CD1c-positive myeloid dendritic cell (primary cell): ENCODE data around the gene NEIL3.
A peak's percentile ranks its signal among the peaks of the same experiment; 100 is the strongest.
"Not testable (repeated sequence)": the region's sequence is repeated elsewhere in the genome, so short reads cannot be mapped to it uniquely, and the experiment has no call there.

Source experiments
- DNase-seq: peaks from one replicate; pipeline ENCODE4 v3.0.0-alpha.2; 2016; ENCODE audit errors: extremely low spot score

Gene NEIL3

DNA sequence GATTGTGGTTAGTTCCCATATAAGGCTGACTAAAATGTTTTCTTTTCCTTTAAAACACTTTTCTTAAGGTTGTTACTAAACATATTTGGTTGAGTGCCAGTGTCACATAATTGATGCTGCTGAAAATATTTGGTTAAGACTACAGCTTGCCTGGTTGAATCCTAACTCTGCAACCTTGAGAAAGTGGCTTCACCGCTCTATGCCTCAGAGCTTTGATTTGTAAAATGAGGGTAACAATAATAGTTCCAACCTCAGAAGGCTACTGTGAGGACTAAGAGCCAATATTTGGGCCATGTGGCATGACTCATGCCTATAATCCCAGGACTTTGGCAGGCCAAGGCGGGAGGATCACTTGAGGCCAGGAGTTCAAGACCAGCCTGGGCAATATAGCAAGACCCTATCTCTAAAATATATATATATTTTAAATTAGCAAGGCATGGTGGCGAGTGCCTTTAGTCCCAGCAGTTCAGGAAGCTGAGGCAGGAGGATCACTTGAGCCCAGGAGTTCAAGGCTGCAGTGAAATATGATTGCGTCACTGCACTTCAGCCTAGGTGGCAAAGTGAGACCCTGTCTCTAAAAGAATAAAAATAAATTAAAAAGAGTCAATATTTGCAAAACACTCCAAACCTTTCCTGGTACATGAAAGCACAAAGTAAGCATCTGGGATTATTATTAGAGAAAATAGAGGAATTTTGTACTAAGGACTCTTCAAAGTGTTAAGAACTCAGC lies 7.1 kb upstream of the NEIL3 start:
- no peak for DNase-seq

DNA sequence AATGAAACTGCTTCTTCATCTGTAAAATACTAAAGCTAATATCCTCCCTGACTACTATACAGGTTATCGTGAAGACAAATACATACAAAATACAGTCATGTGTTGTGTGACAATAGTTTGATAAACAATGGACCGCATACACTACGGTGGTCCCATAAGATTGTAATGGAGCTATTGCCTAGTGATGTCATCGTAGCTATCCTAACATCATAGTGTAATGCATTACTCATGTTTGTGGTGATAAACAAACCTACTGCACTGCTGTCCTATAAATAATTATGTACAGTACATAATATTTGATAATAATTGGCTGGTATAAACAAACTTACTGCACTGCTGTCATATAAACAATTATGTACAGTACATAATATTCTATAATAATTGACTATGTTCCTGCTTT lies 5.6 kb upstream of the NEIL3 start:
- no peak for DNase-seq

DNA sequence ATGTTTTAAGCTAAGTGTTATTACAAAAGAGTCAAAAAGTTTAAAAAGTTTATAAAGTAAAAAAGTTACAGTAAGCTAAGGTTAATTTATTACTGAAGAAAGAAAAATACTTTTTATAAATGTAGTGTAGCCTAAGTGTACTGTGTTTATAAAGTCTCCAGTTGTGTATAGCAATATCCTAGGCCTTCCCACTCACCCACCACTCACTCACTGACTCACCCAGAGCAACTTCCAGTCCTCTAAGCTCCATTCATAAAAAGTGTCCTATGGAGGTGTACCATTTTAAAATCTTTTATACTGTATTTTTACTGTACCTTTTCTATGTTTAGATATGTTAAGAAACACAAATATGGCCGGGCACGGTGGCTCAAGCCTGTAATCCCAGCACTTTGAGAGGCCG lies 4.8 kb upstream of the NEIL3 start:
- not testable (repeated sequence) for DNase-seq

DNA sequence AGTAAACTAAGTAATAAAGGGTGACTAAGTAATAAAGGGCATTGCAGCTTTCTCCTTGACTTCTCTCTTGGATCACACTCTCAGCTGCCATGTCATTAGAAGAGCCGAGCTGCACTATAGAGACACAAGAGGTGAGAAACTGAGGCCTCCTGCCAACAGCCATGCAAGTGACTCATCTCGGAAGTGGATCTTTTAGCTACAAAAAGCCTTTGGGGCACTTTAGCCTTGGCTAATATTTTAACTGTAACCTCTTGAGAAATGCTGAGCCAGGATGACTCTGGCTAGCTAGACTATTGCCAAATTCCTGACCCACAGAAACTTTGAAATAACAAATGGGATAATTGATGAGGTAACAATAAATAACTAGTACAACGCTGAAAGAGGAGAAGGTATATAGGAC lies 1.5 kb upstream of the NEIL3 start:
- peak; percentile 27 for DNase-seq

DNA sequence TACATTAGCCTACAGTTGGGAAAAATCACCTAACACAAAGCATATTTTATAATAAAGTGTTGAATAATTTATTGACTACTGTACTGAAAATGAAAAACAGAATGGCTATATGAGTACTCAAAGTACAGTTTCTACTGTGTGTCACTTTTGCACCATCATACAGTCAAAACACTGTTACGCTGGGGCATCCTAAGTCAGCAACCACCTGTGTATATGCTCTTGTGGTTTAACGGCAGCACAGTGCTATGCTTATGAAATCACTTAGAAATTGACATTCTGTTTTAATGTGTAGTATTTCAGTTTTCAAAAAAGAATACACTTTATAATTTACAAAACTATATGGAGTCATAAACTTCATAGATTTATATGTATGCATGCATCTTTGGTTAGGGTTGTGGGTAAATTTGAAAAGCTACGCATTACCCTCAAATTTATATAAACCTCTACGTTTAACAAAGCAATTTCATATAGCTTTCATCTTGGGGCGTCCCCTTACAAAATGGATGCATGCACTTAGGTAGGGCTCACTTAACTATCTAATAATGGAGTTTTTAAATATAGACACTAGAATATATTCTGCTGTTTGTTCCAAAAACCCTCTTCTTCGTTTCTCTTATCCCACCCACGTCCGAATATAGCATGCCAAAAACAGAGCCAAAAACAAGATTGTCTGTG lies 690 bp upstream of the NEIL3 start:
- DNase-seq, result no peak

DNA sequence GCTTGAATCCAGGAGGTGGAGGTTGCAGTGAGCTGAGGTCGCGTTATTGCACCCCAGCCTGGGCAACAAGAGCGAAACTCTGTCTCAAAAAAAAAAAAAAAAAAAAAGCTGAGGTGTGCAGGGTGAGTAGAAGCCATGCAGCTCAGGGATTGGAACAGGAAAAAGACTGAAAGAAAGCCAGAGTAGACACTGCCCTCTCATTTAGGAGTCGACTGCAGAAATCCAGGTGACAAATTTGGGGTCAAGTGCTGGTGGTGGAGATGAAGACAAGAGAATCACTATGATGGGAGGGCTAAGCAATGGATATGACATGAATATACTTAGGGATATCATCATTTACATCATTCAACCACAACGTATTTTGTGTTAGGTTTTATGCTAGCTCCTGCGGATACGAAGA lies 1.9 kb downstream of the NEIL3 start:
- no peak for DNase-seq

DNA sequence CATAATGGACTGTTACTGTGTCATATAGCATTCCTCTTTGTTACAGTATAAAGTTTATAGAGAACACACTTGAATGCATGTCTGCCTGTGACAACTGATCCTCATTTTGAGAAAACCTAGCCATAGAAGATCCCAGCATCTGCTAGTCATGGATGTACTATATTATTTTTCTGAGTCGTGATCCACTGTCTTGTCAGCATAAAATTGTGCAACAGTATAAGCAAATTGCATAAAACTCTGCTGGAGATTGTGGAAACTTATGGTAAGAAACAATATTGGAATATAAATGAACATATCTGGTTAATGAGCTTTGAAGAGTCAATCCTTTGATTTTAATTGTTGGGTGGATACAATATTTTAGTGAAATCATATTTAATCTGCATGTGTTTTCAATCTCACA lies 3.6 kb downstream of the NEIL3 start:
- no peak for DNase-seq

DNA sequence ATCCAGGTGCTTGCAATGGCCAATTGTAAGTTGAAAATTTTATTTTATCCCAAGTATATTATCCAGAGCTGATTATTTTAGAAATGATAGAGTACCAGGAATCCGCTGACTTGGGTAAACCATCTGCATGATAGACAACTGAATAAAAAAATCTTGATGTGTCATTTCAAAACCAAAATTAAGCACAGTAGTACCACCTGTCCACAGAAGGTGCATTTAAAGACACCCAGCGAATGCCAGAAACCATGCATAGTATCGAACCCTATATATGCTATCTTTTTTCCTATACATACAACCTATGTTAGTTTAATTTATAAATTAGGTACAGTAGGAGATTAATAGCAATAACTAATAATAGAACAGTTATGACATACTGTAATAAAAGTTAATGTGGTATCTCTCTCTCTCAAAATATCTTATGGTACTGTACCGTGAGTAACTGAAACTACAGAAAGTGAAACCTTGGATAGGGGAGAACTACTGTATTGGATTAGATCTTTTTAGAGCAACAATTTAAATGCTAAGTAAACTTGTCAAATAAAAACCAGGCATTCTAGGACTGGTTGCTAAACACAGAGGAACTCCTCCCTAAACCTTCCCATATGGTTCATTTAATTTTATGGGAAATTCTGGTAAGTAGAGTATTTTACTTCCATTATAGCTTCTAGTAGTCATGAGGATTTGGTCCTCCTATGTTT lies 6.2 kb downstream of the NEIL3 start:
- DNase-seq, result no peak

DNA sequence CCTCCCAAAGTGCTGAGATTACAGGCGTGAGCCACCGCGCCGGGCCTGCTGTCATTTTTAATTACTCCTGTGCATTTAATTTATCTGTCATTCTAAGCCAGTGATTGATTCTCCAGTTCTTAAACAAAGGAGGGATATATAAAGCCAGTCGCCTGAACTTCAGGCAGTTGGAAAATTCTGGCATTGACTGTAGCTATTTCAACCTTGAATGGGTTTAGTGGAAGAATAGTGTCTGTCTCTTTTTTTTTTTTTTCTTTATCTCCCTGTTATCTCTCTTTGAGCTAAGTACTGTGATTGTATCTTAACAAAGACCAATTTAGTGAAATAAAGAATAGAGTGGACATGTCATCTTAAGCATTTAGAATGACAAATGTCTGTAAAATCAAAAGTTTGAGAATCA lies 11.0 kb downstream of the NEIL3 start:
- DNase-seq, result no peak

DNA sequence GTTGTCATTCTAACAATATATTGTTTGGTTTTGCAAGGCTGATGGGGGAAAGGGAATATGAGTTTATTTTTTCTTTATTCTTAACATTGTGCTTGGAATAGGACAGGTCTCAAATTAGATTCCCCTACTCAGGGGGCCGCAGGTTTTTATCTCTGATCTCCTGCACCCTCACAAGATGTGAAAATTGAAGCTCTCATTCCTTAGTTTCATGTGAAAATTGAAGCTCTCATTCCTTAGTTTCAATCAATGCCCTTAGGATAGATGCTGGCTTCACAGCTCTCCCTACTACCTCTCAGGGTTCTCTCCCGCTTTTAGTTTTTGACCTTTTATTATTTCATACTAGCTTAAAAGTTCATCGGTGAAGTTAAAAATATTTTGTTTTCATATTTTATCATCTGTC lies 12.0 kb downstream of the NEIL3 start:
- DNase-seq, result no peak

DNA sequence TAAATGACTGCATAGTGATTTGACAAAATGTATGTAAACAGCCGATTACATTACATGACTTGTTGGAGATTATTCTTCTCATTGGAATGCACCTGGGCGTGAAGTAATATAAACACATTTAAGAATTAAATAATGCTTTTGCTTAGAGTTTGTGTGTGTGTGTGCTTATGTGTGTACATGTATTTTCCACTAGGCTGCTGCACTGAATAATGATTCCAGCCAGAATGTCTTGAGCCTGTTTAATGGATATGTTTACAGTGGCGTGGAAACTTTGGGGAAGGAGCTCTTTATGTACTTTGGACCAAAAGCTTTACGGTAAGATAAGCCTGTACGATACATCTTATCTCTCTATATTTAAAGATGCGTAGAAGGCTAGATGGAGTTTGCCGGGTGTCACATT lies 12.6 kb downstream of the NEIL3 start:
- no peak for DNase-seq

DNA sequence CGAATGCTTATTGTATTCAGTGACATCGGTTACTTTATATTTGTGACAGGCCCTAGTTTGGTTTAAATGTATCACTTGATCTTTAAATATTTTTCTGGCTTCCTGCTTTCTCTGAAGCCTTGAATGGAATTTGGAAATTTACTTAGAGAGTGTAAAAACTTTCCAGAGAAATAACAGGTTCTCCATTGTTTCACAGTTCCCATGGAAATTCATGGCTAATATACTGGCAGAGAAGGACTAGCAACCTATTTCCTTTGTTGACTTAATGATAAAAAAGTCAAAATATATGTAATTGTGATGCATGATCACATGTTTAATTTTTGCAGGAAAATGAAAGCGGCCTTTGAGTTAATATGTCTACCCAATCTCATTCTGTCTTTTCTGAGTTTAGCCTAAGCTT lies 13.2 kb downstream of the NEIL3 start:
- no peak for DNase-seq

DNA sequence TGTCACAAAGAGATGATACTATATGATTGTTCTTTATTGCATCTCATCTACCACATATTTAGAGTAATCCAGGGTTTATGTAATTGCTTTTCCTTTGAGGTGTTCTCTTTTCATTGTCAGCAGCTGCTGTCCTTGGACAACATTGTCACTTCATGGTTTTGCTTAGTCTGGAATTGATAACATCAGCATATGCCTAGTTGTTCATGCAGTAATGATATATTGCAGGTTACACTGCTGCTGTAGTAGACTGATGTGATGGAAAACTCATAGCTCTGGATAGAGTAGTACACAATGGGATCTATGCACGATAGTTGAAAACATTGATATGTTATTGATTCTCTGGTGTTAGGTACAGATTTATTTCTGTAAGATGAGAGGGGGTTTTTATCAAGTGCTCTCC lies 13.7 kb downstream of the NEIL3 start:
- DNase-seq, result no peak

DNA sequence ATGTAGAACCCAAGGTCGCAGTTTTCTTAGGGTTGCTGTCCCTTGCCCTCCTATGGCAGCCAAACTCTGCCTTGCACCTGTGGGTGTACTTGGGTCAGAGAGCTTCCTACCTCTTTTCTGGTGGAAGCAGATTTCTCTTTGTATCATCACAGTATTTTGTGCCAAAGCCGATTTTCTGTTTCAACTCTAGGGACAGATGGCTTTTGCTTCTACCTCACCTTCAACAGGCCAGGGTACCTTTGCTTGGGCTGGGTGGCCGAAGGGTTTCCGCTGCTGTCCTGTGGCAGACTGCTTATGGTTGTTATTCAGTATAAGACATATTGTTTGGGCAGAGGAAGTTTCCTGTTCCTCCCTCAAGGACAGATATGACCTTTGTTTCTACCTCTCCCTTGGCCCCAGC lies 22.4 kb downstream of the NEIL3 start:
- DNase-seq, result no peak

DNA sequence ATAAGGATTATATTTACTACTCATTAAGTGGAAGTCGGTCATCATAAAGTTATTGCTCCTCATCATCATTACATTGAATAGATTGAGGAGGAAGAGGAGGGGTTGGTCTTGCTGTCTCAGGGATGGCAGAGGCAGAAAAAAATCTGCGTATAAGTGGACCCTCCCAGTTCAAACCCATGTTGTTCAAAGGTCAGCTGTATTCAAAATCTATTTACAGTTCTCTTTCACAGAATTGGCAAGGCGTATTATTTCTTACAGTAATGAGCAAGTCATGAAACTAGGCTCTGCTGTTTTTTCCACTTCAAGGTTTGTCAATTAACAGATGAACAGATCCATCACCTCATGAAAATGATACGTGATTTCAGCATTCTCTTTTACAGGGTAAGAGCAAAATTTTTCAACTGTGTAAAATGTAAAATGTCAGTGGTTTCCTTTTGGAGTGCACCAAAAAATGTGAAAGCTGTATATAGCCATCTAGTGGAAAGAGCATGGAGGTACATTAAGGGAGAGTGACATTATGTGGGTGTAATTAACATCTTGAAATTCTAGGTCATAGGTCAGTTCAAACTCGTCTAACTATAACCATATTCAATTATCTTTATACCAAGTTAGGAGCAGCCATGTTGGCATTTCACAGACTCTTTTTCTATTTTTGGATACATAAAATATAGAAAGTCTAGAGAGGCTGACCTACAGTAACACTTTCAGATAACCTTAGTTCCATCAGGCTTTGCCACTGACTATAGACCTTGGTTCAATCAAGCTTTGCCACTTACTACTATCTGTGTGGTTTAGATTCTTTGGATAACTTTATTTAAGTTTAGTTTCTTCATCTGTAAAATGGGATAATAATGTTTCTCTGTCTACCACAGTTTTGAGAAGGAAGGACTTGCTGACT lies 30.1 kb downstream of the NEIL3 start:
- peak; percentile 42 for DNase-seq

DNA sequence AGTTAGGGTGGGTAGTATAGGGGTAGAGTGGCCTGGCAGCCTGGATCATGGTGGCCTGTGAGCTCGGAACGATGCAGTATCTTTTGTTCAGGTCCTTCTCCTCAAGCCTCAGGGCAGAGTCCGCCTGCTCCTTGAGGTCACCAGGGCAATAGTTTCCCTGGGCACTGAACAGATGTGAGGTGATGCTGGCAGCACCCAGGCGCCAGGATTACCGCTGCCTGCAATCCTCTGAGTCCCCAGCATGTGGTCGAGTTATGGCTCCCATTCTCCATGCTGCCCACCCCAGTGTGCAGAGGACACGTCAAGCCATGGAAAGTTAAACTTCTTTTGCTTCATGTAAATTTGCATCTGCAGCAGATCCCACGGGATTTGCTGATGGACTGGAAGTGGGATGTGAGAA lies 38.7 kb downstream of the NEIL3 start:
- no peak for DNase-seq

DNA sequence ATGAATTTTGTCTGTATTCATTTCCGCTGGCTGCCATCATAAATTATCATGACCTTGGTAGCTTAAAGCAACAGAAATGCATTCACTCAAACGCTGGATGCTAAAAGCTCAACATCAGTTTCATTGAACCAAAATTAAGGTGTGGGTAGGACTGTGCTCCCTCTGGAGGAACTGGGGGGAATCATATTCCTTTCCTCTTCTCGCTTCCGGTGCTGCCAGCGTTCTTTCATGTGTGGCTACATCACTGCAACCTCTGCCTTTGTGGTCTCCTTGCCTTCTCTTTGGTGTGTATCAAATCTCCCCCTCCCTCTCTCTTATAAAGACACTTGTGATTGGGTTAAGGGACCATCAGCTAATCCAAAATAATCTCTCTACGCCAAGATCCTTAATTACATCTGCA lies 39.5 kb downstream of the NEIL3 start:
- DNase-seq, result no peak

DNA sequence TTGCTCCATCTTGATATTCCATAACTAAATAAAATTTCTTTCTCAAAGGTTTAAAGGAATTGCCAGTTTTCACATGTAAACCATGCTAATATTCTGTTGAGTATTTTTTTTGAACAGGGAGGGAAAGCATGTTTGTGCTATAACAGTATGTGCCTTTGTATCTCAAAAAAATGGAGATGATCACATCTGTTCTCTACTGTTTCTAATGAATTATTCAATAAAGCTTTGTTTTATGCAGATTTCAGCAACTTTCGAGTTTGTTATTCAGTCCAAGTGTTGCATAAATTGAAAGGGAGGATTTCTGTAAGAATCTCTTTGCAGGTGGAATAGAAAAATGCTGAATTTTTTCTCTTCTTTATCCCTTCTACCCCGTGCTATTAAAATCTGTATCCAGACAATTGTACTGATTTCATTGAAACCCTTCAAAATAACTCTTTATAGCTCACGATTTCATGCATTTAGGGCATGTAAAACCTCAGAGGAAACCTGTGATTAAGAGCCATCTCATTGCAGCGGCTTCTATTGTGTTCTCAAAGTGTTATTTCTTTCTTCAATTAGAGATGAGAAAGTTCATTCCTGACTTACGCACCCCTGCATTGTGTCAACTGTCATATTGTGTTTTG lies 42.1 kb downstream of the NEIL3 start:
- DNase-seq, result no peak

DNA sequence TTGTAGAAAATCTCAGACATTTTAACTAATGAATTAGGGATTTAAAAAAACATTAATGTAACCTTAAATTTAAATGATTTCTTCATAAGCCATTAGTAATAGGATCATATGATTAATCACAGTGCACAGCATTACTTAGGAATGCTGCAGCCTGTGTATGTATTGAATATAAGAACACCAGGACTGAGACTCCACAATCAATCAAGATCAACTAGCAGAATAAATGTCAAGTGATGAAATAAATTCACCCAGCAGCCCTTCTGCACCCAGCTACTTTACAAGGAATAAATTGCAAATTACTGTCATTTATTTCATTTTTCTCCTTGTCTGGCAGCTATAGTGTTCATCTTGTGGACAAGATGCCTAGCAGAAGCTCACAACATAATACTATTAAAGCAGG lies 46.5 kb downstream of the NEIL3 start:
- DNase-seq, result no peak

DNA sequence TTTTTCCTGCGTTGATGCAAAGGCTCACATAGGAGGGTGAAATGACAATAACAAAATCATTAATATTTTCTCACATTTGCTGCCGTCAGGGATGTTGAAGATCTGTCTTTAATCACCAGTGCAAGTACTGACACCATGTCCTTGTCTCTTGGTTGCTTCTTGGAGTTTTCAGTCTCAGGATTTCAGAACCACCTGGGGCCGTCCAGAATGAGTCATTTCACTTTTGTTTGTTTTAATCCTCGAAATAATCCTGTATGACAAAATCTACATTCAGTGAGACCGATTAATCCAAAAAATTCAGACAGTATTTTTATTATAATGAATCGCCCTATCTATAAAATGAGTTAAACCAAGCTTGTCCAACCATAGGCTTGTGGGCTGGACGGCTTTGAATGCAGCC lies 47.2 kb downstream of the NEIL3 start:
- DNase-seq, result no peak

DNA sequence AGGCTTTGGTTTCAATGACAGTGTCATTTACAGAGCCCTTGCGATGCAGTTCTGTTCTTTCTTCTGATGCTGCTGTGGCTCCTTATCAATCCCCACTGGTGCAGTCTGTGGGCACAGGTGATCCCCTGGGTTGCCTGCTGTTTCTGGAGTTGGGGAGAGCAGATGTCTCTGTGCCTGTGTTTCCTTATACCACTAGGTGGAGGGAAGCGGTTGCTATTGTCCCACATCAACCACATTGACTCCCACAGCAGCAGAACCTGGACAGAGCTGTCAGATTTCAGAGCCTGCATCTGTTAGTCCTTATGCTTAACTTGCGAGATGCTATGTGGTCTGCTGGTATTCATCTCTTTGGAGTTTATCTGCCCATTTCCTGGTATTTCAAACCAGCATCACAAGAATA lies 57.7 kb downstream of the NEIL3 start:
- no peak for DNase-seq

DNA sequence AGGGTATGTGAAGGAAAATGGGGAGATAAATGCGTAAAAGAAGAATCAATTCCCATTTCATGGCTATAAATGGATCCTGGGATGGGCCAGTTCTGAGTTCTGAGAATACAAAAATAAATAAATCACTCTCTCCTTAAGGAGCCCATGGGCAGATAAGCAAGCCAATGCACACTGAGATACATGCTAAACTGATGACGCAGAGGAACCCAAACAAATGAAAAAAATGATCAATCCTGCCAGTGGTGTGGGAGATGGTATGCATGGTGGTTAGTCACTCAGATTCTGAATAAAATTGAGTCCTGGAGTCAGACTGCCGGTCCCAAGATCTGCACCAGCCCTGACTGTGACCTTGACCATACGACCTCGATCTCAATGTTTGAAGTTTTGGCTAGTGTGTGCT lies 59.7 kb downstream of the NEIL3 start:
- DNase-seq, result no peak
